Fibroblast of villous mesenchyme (primary cell): ENCODE data around the gene ACAA2. TPM values are rescaled to one million over a fixed set of nuclear protein-coding genes. Genes with fewer than 3 reads are reported as not detected.

Experiments
- DNase-seq: peaks from one replicate; pipeline ENCODE4 v3.0.0-alpha.2; 2010; ENCODE audit warnings: low read depth
- H3K4me3 ChIP-seq: 2 replicates; pipeline ENCODE4 v1.5.1; 2011; ENCODE audit warnings: low read depth, mild to moderate bottlenecking, low read length
- total RNA-seq: library from RNA; depleted of rRNA; stranded (reverse); fragments of >200 nt; gene quantifications from 2 replicates; pipeline ENCODE4 v1.2.3, GENCODE V29; 2012
- TF ChIP-seq, protein P1 (sequence below): IDR thresholded peaks from 2 replicates; pipeline ENCODE4 v1.5.1; 2012; ENCODE audit warnings: low read depth, mild to moderate bottlenecking, low read length; ENCODE audit not compliant: insufficient read depth

Gene ACAA2
- total RNA-seq, 1 donor = 31.5 TPM

DNA sequence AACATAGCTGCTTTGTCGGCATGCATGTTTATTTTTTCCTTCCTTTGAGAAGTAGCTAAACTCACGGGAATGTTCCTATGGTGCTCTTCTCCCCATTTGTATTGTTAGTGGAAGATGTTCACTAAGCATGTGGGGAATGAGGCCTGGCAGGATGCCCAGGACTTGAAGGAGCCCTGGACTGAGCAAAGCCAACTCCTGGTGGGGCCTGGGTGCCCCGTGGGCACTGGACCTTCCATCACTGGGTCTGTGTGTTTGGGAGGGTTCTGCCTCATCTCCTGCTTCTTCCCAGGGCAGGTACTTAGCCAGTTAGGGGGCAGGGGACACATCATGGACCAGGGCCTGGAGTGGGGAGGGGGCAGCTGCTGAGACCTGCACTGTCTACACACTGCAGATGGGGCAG is 49.3 kb downstream of the ACAA2 start:
- no peak overlapping the region for H3K4me3 ChIP-seq
- DNase-seq = peak; percentile 5
- TF ChIP-seq, protein P1, sequence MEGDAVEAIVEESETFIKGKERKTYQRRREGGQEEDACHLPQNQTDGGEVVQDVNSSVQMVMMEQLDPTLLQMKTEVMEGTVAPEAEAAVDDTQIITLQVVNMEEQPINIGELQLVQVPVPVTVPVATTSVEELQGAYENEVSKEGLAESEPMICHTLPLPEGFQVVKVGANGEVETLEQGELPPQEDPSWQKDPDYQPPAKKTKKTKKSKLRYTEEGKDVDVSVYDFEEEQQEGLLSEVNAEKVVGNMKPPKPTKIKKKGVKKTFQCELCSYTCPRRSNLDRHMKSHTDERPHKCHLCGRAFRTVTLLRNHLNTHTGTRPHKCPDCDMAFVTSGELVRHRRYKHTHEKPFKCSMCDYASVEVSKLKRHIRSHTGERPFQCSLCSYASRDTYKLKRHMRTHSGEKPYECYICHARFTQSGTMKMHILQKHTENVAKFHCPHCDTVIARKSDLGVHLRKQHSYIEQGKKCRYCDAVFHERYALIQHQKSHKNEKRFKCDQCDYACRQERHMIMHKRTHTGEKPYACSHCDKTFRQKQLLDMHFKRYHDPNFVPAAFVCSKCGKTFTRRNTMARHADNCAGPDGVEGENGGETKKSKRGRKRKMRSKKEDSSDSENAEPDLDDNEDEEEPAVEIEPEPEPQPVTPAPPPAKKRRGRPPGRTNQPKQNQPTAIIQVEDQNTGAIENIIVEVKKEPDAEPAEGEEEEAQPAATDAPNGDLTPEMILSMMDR = no peak

DNA sequence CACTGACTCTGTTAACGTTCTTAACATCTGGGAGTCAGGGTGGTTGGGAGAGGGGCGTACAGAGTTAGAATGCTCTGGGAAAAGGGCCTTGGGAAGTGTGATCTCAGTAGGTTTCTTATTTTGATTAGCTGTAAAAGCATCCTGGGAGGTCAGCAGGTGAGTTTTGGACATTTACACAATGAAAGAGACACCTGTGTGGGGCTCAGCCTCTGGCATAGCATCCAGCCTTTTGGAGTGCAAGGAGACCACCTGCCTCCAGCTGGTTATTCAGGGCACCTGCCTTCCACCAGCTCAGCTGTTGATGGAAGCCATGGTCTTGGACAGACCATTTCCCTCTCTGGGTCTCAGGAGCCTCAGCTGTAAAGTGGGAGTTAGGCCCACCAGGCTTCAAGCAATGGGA is 49.7 kb downstream of the ACAA2 start:
- DNase-seq = no peak
- no peak overlapping the region for H3K4me3 ChIP-seq
- TF ChIP-seq, protein P1 = no peak

DNA sequence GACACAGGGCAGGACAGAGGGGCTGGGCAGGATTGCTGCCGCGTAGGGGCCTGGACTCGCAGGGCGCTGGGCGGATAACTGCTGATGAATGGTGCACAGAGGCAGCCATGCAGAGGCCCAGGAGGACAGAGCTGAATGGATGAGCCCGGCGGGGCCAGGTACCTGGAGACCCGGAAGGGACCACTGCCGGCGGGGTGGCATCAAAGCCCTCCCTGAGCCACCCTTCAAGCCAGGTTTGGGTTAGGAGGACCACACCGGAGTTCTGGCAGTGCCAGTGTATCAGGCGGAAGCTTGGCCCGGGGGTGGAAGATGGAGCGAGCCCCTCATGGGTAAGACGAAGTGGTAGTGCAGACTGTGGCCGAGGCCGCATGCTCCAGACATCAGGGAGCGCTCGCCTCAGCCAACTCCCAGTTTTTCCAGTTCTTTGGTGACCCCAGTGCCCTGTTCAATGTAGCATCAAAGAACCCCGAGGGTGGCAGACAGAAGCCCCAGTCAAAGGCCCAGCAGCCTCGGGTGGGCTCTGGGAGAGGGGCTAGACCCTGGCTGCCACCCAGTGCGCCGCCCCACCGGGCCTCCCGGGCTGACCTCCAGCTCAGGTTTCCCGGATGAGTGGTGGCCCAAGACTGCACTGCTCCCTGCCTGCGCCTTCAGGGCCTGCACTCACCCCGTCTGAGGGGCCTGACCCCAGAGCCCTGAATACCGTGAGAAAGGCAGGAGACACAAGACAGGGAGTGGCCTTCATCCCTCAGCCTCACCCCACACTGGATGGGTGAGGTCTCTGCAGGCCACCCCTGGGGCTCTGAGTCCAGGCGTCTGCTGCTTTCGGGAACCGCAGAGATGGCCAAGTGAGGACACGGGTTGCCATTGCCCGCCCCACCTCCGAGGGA is 50.9 kb downstream of the ACAA2 start:
- H3K4me3 ChIP-seq = no peak overlapping the region
- TF ChIP-seq, protein P1 = no peak
- DNase-seq = no peak

- no peak overlapping the region for H3K4me3 ChIP-seq
- DNase-seq = no peak
- TF ChIP-seq, protein P1 = no peak
Observed at GRCh38 chr18:49761771-49762170, 51.6 kb downstream of the ACAA2 start.

DNA sequence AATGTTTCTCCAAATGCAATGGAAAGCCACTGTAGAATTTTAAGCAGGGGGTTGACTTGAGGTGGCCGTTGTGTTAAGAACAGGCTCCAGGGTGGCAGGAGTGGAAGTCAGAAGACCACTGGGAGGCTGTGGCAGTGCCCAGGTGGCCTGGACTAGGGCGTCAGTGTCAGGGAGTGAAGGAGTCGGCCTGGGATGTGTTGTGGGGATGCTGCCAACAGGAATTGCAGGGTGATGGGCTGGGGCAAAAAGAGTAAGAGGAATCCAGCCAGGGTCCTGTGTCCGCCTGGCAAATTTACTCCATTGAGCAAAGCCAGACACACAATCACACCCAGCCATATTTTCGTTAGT is 55.1 kb downstream of the ACAA2 start:
- no peak overlapping the region for H3K4me3 ChIP-seq
- TF ChIP-seq, protein P1 = no peak
- no peak for DNase-seq

DNA sequence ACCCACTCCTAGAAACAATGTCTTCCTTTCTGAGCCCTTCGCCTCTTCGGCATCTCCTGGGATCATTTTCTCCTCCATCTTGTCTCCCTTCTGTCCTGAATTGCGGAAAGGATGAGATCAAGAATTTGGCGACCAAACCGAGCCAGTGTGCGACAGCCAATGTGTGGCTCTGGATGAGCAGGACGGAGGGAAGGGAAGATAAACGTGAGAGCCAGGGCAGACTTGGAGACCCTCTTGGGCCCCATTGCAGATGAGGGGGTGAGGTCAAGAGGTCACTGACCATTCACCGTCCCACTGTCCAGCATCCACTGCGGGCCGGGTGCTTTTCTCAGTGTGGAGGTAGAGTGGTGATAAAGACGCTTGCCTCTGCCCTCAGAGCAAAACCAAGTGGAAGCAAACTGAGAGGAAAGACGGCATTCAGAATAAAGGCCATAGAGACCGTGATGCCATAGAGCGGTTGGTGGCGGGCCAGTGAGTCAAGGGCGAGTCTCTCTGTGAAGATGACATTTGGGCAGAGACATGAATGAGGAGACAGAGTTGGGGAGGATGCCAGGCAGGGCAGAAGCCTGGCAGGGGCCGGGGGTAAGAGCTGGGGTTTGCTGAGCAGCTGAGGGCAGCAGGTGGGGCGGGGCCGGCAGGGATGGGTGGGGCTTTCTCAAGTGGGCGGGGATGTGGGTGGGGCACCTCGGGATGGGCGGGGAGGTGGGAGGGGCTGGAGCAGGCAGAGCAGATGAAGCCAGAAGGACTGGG is 55.6 kb downstream of the ACAA2 start:
- TF ChIP-seq, protein P1 = no peak
- H3K4me3 ChIP-seq = no peak overlapping the region
- DNase-seq = no peak
